ENCODE measurements around the gene USF1. TPM values are rescaled to one million over a fixed set of nuclear protein-coding genes. Genes with fewer than 3 reads are reported as not detected.

The USF1 gene
- total and polyA plus RNA-seq, 9 of the 15 experiments (the other 6 are each of a cell fraction or from before 2014, with no cell fraction given), result 7.4 to 60.2 (median 54.2) TPM

DNA sequence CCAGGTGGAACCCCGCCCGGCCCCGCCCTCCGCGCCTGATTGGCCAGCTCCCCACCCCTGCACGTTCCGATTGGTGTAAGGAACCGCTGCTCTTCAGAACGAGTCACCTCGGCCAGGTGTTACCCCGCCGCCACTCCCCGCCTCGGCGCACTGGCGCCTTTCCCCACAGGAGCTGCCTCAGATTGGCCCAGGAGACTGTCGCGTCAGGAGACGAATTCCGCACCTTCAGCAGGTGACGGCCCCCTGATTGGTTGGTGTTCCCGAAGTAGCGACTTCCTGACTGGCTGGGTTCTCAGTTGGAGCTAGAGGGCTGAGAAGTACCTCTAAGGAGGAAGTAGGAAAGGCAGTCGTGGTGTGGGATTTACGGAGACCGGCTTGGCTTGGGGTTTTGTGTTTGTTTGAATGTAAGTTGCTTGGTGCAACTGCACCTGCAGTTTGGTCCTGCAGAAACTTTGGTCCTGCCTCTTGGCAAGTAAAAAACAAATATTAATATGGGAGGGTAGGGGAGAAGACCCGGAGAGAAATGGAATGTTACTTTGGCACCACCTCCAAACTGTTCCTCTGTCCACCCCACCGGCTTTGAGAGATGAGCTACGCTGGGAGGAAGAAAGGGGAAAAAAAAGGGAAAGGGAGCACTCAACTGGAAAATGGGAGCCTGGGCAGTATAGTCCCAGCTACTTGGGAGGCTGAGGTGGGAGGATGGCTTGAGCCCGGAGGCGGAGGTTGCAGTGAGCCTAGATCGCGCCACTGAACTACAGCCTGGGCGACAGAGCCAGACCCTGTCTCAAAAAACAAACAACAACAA lies 24.4 kb downstream of the USF1 start (continued):
- TF ChIP-seq ARID3A (IDR thresholded peaks at IDR 0.05; ENCODE audit: borderline replicate concordance, low read depth, low read length) (no peak), PBX2 (CRISPR knock-in tag; IDR thresholded peaks at IDR 0.05; ENCODE audit: low read depth) (peak; percentile 56), PBX2 (tag; conservative IDR thresholded peaks at IDR 0.05; ENCODE audit: low read depth) (peak; percentile 62), MAZ (CRISPR knock-in tag; conservative IDR thresholded peaks at IDR 0.05 in 1 of 2, IDR thresholded peaks at IDR 0.05 in 1 of 2) (no peak), CBX5 (IDR thresholded peaks at IDR 0.05; ENCODE audit: borderline replicate concordance, low read depth) (no peak), NFRKB (IDR thresholded peaks at IDR 0.05; ENCODE audit: low read depth) (no peak; the same call in 1 of the 2 replicates), PTRF (tag; IDR thresholded peaks at IDR 0.05) (no peak), RUNX1 (IDR thresholded peaks at IDR 0.05; ENCODE audit: low read depth) (no peak), ZNF77 (CRISPR knock-in tag; IDR thresholded peaks at IDR 0.05) (no peak), ELF1 (tag; IDR thresholded peaks at IDR 0.05) (peak; percentile 86), PHF8 (IDR thresholded peaks at IDR 0.05; ENCODE audit: borderline replicate concordance, low read length) (peak; percentile 79), HLTF (IDR thresholded peaks at IDR 0.05) (peak; percentile 78; the same call in 1 of the 2 replicates), SREBF1 (IDR thresholded peaks at IDR 0.05; ENCODE audit: borderline replicate concordance, low read depth, low read length) (no peak), L3MBTL2 (IDR thresholded peaks at IDR 0.05) (peak; percentile 76), DACH1 (IDR thresholded peaks at IDR 0.05; ENCODE audit: partially characterized antibody) (no peak)
- TF ChIP-seq, protein P1, sequence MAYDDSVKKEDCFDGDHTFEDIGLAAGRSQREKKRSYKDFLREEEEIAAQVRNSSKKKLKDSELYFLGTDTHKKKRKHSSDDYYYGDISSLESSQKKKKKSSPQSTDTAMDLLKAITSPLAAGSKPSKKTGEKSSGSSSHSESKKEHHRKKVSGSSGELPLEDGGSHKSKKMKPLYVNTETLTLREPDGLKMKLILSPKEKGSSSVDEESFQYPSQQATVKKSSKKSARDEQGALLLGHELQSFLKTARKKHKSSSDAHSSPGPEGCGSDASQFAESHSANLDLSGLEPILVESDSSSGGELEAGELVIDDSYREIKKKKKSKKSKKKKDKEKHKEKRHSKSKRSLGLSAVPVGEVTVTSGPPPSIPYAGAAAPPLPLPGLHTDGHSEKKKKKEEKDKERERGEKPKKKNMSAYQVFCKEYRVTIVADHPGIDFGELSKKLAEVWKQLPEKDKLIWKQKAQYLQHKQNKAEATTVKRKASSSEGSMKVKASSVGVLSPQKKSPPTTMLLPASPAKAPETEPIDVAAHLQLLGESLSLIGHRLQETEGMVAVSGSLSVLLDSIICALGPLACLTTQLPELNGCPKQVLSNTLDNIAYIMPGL (CRISPR knock-in tag; IDR thresholded peaks at IDR 0.05), result no peak
- TF ChIP-seq, protein P2, sequence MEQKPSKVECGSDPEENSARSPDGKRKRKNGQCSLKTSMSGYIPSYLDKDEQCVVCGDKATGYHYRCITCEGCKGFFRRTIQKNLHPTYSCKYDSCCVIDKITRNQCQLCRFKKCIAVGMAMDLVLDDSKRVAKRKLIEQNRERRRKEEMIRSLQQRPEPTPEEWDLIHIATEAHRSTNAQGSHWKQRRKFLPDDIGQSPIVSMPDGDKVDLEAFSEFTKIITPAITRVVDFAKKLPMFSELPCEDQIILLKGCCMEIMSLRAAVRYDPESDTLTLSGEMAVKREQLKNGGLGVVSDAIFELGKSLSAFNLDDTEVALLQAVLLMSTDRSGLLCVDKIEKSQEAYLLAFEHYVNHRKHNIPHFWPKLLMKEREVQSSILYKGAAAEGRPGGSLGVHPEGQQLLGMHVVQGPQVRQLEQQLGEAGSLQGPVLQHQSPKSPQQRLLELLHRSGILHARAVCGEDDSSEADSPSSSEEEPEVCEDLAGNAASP (IDR thresholded peaks at IDR 0.05), result no peak
- TF ChIP-seq, protein P3, sequence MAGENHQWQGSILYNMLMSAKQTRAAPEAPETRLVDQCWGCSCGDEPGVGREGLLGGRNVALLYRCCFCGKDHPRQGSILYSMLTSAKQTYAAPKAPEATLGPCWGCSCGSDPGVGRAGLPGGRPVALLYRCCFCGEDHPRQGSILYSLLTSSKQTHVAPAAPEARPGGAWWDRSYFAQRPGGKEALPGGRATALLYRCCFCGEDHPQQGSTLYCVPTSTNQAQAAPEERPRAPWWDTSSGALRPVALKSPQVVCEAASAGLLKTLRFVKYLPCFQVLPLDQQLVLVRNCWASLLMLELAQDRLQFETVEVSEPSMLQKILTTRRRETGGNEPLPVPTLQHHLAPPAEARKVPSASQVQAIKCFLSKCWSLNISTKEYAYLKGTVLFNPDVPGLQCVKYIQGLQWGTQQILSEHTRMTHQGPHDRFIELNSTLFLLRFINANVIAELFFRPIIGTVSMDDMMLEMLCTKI (IDR thresholded peaks at IDR 0.05; ENCODE audit: partially characterized antibody), result no peak
